HG03095 (cell line): ENCODE results near the gene FYTTD1.

ENCODE experiments used
- ATAC-seq: cut with Tn5 transposase; IDR thresholded peaks from one replicate; pipeline ENCODE4 v1.9.1; 2021; ENCODE audit warnings: moderate library complexity; ENCODE audit not compliant: unreplicated experiment

FYTTD1 gene

GRCh38 chr3:197833930-197834715 is 84.4 kb downstream of the FYTTD1 start:
- ATAC-seq = no peak

DNA sequence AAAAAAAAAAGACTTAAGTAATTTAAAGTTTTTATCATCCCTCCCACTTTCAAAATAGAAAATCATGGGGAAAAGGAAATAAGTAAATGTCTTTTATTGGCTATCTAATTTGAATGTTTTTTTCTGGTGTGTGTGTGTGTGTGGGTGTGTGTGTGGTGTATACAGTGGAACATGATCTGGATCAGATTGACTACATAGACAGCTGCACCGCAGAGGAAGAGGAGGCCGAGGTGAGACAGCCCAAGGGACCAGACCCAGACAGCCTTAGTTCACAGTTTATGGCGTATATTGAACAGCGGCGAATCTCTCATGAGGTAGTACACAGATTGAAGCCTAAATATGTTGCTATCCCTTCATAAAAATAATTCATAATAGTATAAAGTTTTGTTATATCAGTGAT is 85.8 kb downstream of the FYTTD1 start:
- no peak for ATAC-seq

DNA sequence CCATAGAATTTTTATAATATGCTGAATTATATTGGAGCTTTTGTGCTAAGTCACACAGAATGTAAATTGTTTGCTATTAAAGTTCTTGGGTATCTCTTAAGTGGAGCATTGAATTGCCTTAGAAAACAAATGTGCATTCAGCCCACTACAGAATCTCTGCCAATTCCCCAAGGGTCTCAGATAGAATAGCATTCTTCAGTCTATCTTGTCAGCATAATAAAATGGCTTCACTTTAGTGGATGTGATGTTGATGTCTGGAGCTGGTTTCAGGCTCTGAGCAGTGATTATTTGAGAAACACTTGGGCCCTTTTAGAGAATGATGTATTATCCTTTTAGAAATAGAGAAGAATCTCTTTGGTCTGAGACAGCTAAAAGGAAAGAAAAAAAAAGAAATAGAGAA is 86.6 kb downstream of the FYTTD1 start:
- no peak for ATAC-seq
